HCT116 (cell line): ENCODE results near the gene ABHD1.
"Not testable (repeated sequence)": the region's sequence is repeated elsewhere in the genome, so short reads cannot be mapped to it uniquely, and the experiment has no call there.

Source experiments
- ELF1 ChIP-seq: IDR thresholded peaks from 2 replicates; pipeline ENCODE4 v1.6.1; 2012; ENCODE audit warnings: low read depth, borderline replicate concordance
- EZH2phosphoT487 ChIP-seq: fragments of 200-600 bp; IDR thresholded peaks from 2 replicates; pipeline ENCODE4 v1.6.1; 2018; ENCODE audit warnings: antibody characterized with exemption, borderline replicate concordance
- JUND ChIP-seq: IDR thresholded peaks from 2 replicates; pipeline ENCODE4 v1.6.1; 2012
- POLR2AphosphoS5 ChIP-seq: IDR thresholded peaks from 2 replicates; pipeline ENCODE4 v1.6.1; 2011; ENCODE audit warnings: mild to moderate bottlenecking, low read depth, low read length, moderate library complexity
- TF ChIP-seq, protein P1 (sequence below), 3 experiments: fragments of 200-600 bp in 1 of 3; sonication (generic) in 1 of 3; IDR thresholded peaks in 2 of 3; conservative IDR thresholded peaks in 1 of 3; 2 replicates each; pipeline ENCODE4 v1.5.1; 2012 to 2017; ENCODE audit warnings: low read depth in 2 of 3, low read length in 2 of 3, antibody characterized with exemption in 1 of 3, borderline replicate concordance in 1 of 3, control low read depth in 1 of 3, mild to moderate bottlenecking in 1 of 3, mixed read lengths in 1 of 3, mixed run types in 1 of 3, moderate library complexity in 1 of 3; ENCODE audit not compliant: insufficient read depth in 1 of 3

DNA sequence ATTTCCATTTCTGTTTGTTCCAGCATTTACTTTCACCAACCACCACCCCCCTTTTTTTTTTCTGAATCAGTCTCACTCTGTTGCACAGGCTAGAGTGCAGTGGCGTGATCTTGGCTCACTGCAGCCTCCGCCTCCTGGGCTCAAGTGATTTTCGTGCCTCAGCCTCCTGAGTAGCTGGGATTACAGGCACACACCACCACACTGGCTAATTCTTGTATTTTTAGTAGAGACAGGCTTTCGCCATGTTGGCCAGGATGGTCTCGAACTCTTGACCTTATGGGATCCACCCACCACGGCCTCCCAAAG, 48.1 kb upstream of the ABHD1 start:
- TF ChIP-seq, protein P1, sequence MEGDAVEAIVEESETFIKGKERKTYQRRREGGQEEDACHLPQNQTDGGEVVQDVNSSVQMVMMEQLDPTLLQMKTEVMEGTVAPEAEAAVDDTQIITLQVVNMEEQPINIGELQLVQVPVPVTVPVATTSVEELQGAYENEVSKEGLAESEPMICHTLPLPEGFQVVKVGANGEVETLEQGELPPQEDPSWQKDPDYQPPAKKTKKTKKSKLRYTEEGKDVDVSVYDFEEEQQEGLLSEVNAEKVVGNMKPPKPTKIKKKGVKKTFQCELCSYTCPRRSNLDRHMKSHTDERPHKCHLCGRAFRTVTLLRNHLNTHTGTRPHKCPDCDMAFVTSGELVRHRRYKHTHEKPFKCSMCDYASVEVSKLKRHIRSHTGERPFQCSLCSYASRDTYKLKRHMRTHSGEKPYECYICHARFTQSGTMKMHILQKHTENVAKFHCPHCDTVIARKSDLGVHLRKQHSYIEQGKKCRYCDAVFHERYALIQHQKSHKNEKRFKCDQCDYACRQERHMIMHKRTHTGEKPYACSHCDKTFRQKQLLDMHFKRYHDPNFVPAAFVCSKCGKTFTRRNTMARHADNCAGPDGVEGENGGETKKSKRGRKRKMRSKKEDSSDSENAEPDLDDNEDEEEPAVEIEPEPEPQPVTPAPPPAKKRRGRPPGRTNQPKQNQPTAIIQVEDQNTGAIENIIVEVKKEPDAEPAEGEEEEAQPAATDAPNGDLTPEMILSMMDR (IDR thresholded peaks at IDR 0.05 in 2 of 3, conservative IDR thresholded peaks at IDR 0.05 in 1 of 3; ENCODE audit: borderline replicate concordance in 1 of 3, insufficient read depth in 1 of 3, low read depth in 2 of 3, low read length in 2 of 3) = not testable (repeated sequence)
- TF ChIP-seq ELF1, JUND, EZH2phosphoT487, POLR2AphosphoS5: not testable (repeated sequence)
